Measurements from ENCODE around the gene IGF1R.
A peak's percentile ranks its signal among the peaks of the same experiment; 100 is the strongest.

- TF ChIP-seq CTCF (IDR thresholded peaks at IDR 0.05; ENCODE audit: insufficient read depth, low read length) (no peak), POLR2AphosphoS5 (IDR thresholded peaks at IDR 0.05; ENCODE audit: low read depth) (no peak), GABPA (IDR thresholded peaks at IDR 0.05; ENCODE audit: low read depth) (no peak), SPI1 (IDR thresholded peaks at IDR 0.05; ENCODE audit: borderline replicate concordance, low read depth) (peak; percentile 15; the same call in 1 of the 2 replicates), REST (IDR thresholded peaks at IDR 0.05; ENCODE audit: insufficient replicate concordance, low read depth) (no peak)
Observed at GRCh38 chr15:98753726-98754656, 105.7 kb downstream of the IGF1R start.
